HPDE6-E6E7 (cell line): Measurements from ENCODE around the gene NPW.
"Not testable (repeated sequence)": the region's sequence is repeated elsewhere in the genome, so short reads cannot be mapped to it uniquely, and the experiment has no call there.

Source experiments
- DNase-seq: peaks from one replicate; pipeline ENCODE4 v3.0.0; 2011; ENCODE audit warnings: missing footprints; ENCODE audit errors: extremely low spot score

NPW gene

DNA sequence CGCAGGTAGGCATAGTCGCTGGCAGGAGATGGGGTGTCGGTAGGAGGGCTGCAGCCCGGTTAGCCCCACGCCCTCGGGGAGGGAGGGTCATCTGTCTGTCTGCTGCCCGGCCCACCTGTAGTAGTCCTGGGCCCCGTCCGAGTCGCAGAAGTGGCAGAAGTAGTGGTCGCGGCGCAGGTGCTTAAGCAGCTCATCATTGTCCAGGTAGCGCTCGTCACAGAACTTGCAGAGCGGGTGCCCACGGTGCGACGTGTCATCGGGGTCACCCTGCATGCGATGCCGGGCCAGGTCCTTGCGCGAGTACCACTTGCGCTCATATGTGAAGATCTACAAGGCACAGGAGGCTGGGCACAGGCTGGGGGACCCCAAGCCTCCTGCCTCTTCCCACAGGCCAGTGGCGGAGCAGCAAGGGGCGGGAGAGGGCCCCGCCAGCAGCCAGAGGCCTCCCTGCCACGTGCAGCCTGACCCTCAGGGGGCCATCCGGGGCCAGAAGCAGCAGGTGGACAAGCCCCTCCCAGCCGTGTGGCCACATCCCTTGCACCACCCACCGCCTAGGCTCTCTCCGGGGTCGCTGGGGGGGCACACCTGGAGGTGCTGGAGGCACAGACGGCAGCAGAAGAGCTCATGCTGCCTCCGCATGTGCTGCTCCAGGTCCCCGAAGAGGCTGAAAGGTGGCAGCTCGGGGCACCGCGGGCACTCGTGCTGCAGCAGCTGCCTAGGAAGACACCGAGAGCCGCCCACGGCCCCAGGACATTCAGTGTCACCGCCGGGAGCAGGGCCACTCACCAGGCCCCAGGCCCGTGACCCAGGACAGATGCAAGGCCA, 17.0 kb upstream of the NPW start:
- DNase-seq, result no peak

DNA sequence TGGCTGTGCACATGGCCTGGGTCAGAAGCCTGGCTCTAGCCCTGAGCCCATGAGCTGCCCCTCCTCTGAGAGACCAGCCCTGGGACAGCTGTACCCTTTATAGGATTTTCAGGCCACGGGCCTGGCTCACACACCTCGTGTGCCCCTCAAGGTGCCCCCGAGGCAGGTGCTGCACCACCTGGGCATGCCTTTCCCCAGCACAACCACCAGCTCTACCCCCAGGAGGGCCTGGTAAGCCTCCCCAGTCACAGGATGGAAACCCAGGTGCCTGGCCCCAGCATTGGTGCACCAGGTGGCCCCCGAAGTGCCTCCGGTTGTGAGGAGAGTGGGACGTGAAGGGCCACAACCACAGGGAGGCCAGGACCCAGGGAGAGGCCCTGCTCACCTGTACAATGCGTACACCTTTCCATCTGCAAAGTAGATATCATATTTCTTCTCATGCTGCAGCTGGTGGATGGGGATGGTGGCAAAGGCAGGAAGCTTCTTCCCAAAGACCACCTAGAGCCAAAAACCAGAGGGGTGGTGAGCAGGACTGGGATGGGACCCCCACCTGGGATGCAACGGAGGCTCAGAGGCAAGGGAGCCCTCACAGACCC, 16.3 kb upstream of the NPW start:
- no peak for DNase-seq

DNA sequence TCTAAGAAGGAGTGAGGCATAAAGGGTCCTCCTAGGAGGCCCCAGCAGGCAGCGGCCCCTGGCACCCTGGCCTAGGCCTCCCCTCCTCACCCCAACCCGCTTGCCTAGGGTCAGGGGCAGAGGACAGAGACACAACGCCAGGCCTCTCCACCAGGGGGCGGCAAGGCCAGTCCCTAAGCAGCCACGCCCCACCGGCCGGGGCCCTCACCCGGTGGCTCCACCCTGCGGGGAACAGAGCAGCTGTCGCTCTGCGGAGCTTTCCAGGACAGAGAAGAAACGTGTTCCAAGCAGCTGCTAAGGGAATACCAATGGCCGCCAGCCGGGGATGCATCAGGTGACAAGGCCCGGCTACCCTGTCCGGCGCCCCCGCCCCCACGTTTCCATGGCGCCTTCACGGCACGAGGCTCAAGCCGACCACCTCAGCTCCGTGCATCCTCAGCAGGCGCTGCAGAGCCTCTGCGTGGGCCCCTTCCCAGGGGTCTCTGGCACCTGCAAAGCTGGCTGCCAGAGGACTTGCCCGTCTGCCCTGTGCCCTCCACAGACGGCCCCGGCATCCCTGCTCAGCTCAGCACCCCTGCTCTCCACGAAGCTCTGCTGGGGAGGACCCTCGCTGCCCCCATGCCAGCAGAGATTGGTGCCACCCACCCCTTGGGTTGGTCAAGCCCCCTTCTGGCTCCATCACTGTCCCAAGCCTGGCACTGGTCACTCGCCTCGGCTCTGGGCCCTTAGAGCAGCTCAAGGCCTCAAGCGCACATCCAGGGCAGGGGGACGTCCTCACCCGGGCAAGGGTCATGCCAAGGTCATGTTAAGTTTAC, 15.6 kb upstream of the NPW start:
- DNase-seq, result no peak

- DNase-seq, result no peak
These were observed 14.6 kb upstream of the NPW start for GRCh38 chr16:2004795-2005517.

- no peak for DNase-seq
These were observed 13.9 kb upstream of the NPW start for GRCh38 chr16:2005646-2006045.

- no peak for DNase-seq
These were observed 13.3 kb upstream of the NPW start for GRCh38 chr16:2006317-2006716.

DNA sequence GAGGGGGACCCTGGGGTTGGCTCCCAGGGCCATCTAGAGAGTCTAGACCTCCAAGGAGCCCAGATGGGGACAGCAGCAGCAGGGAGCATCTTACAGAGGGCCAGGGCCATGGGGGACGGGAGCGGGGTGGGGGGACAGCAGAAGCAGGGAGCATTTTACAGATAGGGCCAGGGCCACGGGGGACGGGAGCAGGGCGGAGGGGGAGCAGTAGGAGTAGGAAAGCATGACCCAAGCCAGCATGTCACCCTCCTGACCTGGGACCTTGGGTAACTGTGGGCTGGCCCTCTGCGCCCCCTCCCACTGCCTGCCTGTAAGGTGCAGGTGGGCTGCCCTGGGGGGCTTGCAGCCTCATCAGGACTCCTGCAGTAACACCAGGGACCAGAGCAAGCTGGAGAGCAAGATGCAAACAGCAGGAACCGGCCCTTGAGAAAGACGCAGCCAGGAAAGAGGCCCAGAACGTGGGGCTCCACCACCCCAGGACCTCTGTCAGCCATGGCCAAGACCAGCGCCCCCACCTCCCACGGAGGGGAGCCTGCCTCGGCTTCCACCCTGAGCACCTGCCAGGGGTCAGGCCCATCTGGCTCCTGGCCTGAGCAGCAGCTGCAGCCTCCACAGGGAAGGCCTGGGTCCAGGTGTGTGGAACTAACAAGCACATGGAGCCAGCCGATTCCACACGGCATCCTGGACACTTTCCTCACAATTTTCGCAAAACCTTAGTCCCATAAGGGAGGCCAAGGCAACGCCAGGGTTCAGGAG, 12.3 kb upstream of the NPW start:
- no peak for DNase-seq

DNA sequence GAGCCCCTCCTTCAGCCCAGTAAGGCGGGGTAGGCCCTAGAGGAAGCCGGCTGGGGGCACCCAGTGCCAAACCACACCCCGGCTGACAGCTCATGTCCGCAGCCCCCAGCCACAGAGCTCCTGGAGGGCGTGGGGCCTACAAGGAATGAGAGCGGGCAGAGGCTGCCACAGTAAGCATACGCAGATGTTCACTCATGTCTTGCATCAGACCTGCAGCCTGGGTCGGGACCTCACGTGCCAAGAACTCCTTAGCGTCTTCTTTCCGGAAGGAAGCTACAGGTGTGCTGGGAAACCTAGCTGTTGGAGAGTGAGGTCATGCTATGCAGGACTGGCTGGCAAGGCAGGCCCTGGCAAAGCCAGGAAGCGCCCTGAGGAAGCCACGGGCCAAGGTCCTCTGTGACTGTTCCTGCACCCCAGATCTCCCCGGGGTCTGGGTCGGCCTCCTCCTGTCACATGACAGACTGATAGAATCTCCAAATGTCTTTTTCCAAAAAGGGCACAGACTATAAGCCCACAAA, 11.5 kb upstream of the NPW start:
- DNase-seq, result peak; percentile 86

GRCh38 chr16:2008631-2009163, 10.9 kb upstream of the NPW start:
- no peak for DNase-seq

DNA sequence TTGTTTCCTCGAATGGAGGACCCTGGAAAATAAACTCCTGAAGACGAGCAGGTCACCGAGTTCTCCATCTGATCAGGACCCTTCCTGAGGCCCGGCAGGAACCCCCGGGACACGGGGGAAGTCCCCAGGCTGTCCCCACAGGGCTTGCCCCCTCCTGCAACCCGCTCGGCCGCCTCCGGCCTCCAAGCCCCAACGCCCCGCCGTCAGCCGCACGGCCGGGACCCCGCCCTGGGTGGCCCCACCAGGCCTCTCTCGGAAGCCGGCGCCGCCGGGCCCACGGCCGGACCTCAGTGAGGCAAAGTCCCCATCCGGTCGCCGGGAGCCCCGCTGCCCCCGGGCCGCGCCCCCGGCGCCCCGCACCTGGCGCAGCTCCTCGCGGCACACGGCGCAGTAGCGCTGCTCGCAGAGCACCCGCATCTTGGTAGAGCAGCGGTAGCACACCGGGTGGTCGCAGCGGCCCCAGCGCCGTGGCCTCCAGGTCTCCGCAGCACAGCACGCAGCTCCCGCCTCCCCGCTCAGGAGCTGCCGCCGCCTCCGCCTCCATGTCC, 10.3 kb upstream of the NPW start:
- no peak for DNase-seq

- no peak for DNase-seq
These were observed 9.6 kb upstream of the NPW start, which contains the start of gene ZNF598 for GRCh38 chr16:2009791-2010510. ZNF598 (minus strand) TSS chr16:2009821.

- not testable (repeated sequence) for DNase-seq
These were observed 7.9 kb upstream of the NPW start for GRCh38 chr16:2011726-2012125.

- no peak for DNase-seq
These were observed 6.1 kb upstream of the NPW start for GRCh38 chr16:2013527-2013926.

- DNase-seq, result peak; percentile 66
These were observed 4.3 kb upstream of the NPW start for GRCh38 chr16:2015117-2015946.

GRCh38 chr16:2015947-2016208, 3.7 kb upstream of the NPW start:
- no peak for DNase-seq

DNA sequence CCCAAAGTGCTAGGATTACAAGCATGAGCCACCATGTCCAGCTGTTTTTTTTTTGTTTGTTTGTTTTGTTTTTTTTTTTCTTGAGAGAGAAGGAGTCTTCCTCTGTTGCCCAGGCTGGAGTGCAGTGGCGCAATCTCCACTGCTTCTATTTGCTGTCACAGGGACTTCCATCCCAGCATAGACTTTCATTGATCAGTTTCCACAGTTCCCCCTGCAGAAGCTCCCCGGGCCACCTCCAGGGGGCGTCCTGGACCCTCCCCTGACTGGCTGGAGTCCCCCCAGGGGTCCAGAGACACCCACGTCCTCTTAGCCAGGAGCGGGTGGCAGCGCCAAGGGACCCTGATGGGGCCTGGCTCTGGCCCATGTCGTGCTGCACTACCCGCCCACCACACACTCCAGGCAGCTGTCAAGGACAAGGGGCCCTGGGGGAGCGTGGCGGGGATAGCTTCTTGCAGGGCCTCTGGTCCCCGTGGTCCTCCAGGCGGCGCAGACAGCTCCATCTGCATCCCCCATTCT, 3.1 kb upstream of the NPW start:
- DNase-seq, result no peak

GRCh38 chr16:2019921-2020831, 591 bp downstream of the NPW start:
- no peak for DNase-seq

GRCh38 chr16:2022723-2023091, 3.1 kb downstream of the NPW start:
- DNase-seq, result peak; percentile 38
